K562 (cell line): Measurements from ENCODE around the gene SLC6A9. TPM values are rescaled to one million over a fixed set of nuclear protein-coding genes. Genes with fewer than 3 reads are reported as not detected.

Experiments
- ATAC-seq: fragments of 200-7000 bp; cut with Tn5 transposase; 3 replicates; pipeline ENCODE4 v1.9.1; 2020; ENCODE audit warnings: moderate library complexity
- BruUV-seq: library from RNA; stranded (reverse); fragments of 400-500 nt; replicated peaks from 2 replicates; lab custom pipeline; 2021; lab: Mats Ljungman, UMichigan
- CTCF ChIA-PET: fragments of 300-600 bp; formaldehyde crosslinking; extraction: SDS; loops from one replicate; lab custom pipeline; 2021; ENCODE audit warnings: low intra/inter-chr PET ratio; lab: Yijun Ruan, JAX
- POLR2A ChIA-PET: fragments of 300-600, 350-650 bp; sonication (Branson Sonifier 250); formaldehyde crosslinking; extraction: SDS; loops from one replicate; lab custom pipeline; 2021; ENCODE audit warnings: antibody characterized with exemption, inconsistent platforms; lab: Yijun Ruan, JAX
- DNase-seq, 4 experiments: peaks; one replicate each; pipeline versions ENCODE4 v3.0.0 to v3.0.0-alpha.2; 2011 to 2018; ENCODE audit warnings: low spot score in 3 of 4, mixed read lengths in 3 of 4; ENCODE audit errors: extremely low read depth in 1 of 4
- FAIRE-seq: peaks from 2 replicates; lab custom pipeline; 2011; peaks lifted over from hg19 to GRCh38; lab: Jason Lieb, UNC
- H2AFZ ChIP-seq: 2 replicates; pipeline ENCODE4 v1.6.0; 2011; ENCODE audit warnings: low read depth, low read length, control low read depth, inconsistent platforms
- H3K27ac ChIP-seq: fragments of 200-600 bp; 3 replicates; pipeline ENCODE4 v1.8.0; 2011; ENCODE audit warnings: low read depth, mild to moderate bottlenecking, control low read depth, inconsistent platforms, low read length, moderate library complexity, mixed read lengths; ENCODE audit errors: extremely low read depth
- H3K27me3 ChIP-seq, 2 experiments: fragments of 300-600 bp in 1 of 2; 2 replicates in 1 of 2; 3 replicates in 1 of 2; pipeline versions ENCODE4 v1.6.0 to v1.8.0; 2011; ENCODE audit warnings: inconsistent platforms in 2 of 2, low read length in 2 of 2, mild to moderate bottlenecking in 1 of 2, mixed read lengths in 1 of 2, moderate library complexity in 1 of 2; ENCODE audit not compliant: control insufficient read depth in 2 of 2, insufficient read depth in 2 of 2
- H3K36me3 ChIP-seq: fragments of 300-600 bp; 3 replicates; pipeline ENCODE4 v1.8.0; 2011; ENCODE audit warnings: mild to moderate bottlenecking, low read length, inconsistent platforms; ENCODE audit not compliant: control insufficient read depth, insufficient read depth
- H3K4me1 ChIP-seq, 2 experiments: fragments of 200-600 bp in 1 of 2; replicated peaks in 1 of 2; 2 replicates in 1 of 2; 3 replicates in 1 of 2; pipeline versions ENCODE4 v1.5.1 to v1.8.0; 2011; ENCODE audit warnings: inconsistent platforms in 2 of 2, low read length in 2 of 2, mild to moderate bottlenecking in 1 of 2, mixed read lengths in 1 of 2, moderate library complexity in 1 of 2; ENCODE audit not compliant: control insufficient read depth in 2 of 2, insufficient read depth in 2 of 2
- H3K4me2 ChIP-seq: 2 replicates; pipeline ENCODE4 v1.6.1; 2011; ENCODE audit warnings: low read length, control low read depth, inconsistent platforms, mixed read lengths; ENCODE audit not compliant: insufficient read depth
- H3K4me3 ChIP-seq: fragments of 200-600 bp; sonication (generic), shearing (Covaris generic); 2 replicates; pipeline ENCODE4 v1.5.1; 2016; ENCODE audit warnings: control low read depth, inconsistent platforms
- H3K79me2 ChIP-seq: fragments of 200-600 bp; 3 replicates; pipeline ENCODE4 v1.8.0; 2011; ENCODE audit warnings: low read length, inconsistent platforms; ENCODE audit not compliant: control insufficient read depth, insufficient read depth
- H3K9ac ChIP-seq, 2 experiments: 2 replicates each; pipeline versions ENCODE4 v1.6.0 to v1.6.1; 2011; ENCODE audit warnings: low read depth in 2 of 2, low read length in 2 of 2, control low read depth in 1 of 2, inconsistent platforms in 1 of 2, mild to moderate bottlenecking in 1 of 2, mixed read lengths in 1 of 2; ENCODE audit not compliant: insufficient read depth in 1 of 2
- H3K9me1 ChIP-seq: one replicate; pipeline ENCODE4 v1.6.0; 2011; ENCODE audit warnings: inconsistent platforms, mild to moderate bottlenecking, low read length, moderate library complexity; ENCODE audit not compliant: control insufficient read depth, insufficient read depth
- H3K9me3 ChIP-seq: replicated peaks from 2 replicates; pipeline ENCODE4 v1.5.1; 2011; ENCODE audit warnings: low read depth, low read length, inconsistent platforms; ENCODE audit not compliant: control insufficient read depth, insufficient read depth
- H4K20me1 ChIP-seq: replicated peaks from 2 replicates; pipeline ENCODE4 v1.6.1; 2011; ENCODE audit warnings: low read length, inconsistent platforms, mixed read lengths; ENCODE audit not compliant: control insufficient read depth, insufficient read depth
- ETV1 ChIP-seq: fragments of 450-650 bp; conservative IDR thresholded peaks from 2 replicates; pipeline ENCODE4 v1.6.1; 2016; ENCODE audit warnings: missing genetic modification characterization, control low read depth, low read depth, missing compliant biosample characterization
- GTF2E2 ChIP-seq: fragments of 200-800 bp; sonication (Bioruptor generic); IDR thresholded peaks from 2 replicates; pipeline ENCODE4 v1.6.1; 2016; ENCODE audit warnings: missing genetic modification characterization, missing compliant biosample characterization
- KDM5B ChIP-seq: fragments of 200-600 bp; sonication (generic); IDR thresholded peaks from 2 replicates; pipeline ENCODE4 v1.6.1; 2012; ENCODE audit warnings: low read depth, mild to moderate bottlenecking, moderate library complexity, low read length, control low read depth, inconsistent platforms; ENCODE audit not compliant: insufficient replicate concordance
- MTA3 ChIP-seq: fragments of 450-650 bp; formaldehyde crosslinking; IDR thresholded peaks from 2 replicates; pipeline ENCODE4 v1.6.1; 2017; ENCODE audit warnings: mild to moderate bottlenecking, borderline replicate concordance
- ZNF197 ChIP-seq: fragments of 200-800 bp; sonication (Bioruptor generic); IDR thresholded peaks from 2 replicates; pipeline ENCODE4 v1.6.1; 2016; ENCODE audit warnings: low read depth, missing genetic modification characterization, missing compliant biosample characterization
- WGBS: fragments of 100-300 bp; shearing (Covaris generic); methylation state at CpG from one replicate; pipeline ENCODE4 v1.1.6; 2016; ENCODE audit warnings: low coverage, mixed read lengths; ENCODE audit not compliant: insufficient coverage; ENCODE audit errors: missing lambda C conversion rate; 5-methylcytosine and 5-hydroxymethylcytosine counted together
- in situ Hi-C: fragments of 300-500 bp; cut with MboI; formaldehyde crosslinking; loops from 4 replicates; pipeline ENCODE4 v1.15.0; 2018; ENCODE audit warnings: inconsistent platforms, mixed read lengths
- intact Hi-C: fragments of 100-400 bp; cut with micrococcal nuclease; formaldehyde crosslinking; loops from 2 replicates; pipeline ENCODE4 v1.14.2; 2022
- polyA plus RNA-seq, 8 experiments: library from polyadenylated mRNA; depleted of rRNA in 4 of 8; stranded (reverse) in 5 of 8; unstranded in 3 of 8; fragments of >200 nt; fragmentation: Nextera tagmentation in 2 of 8; fragmentation: Illumina TruSeq in 1 of 8; extraction: Ambion mirVana in 2 of 8; extraction: Trizol in 1 of 8; gene quantifications; 2 replicates each; pipeline versions ENCODE4 v1.2.1 to v1.2.3, GENCODE V29; 2011 to 2014; ENCODE audit warnings: inconsistent platforms in 1 of 8, missing spikeins in 1 of 8
- total RNA-seq, 7 experiments: library from RNA; depleted of rRNA in 6 of 7; stranded (reverse); fragments of >200 nt in 6 of 7; fragmentation: Illumina TruSeq in 2 of 7; extraction: Trizol in 2 of 7; gene quantifications; 2 replicates each; pipeline versions ENCODE4 v1.2.1 to v1.2.3, GENCODE V29; 2011 to 2021; ENCODE audit warnings: low replicate concordance in 1 of 7
- TF ChIP-seq, protein P1 (sequence below): fragments of 450-650 bp; IDR thresholded peaks from 2 replicates; pipeline ENCODE4 v1.6.1; 2017; ENCODE audit warnings: antibody characterized with exemption, mild to moderate bottlenecking
- TF ChIP-seq, protein P2 (sequence below), 2 experiments: fragments of 450-650 bp in 1 of 2; IDR thresholded peaks; 2 replicates each; pipeline ENCODE4 v1.6.1; 2011 to 2017; ENCODE audit warnings: low read depth in 2 of 2, antibody characterized with exemption in 1 of 2, borderline replicate concordance in 1 of 2, low read length in 1 of 2, mild to moderate bottlenecking in 1 of 2, mixed read lengths in 1 of 2; ENCODE audit not compliant: control insufficient read depth in 1 of 2
- TF ChIP-seq, protein P3 (sequence below): sonication (generic); formaldehyde crosslinking; IDR thresholded peaks from 2 replicates; pipeline ENCODE4 v1.8.0; 2022; ENCODE audit warnings: mild to moderate bottlenecking, missing genetic modification reagents, borderline replicate concordance

The SLC6A9 gene
- total and polyA plus RNA-seq, 9 of the 15 experiments (the other 6 are each of a cell fraction or from before 2014, with no cell fraction given) = 0.17 to 18.7 (median 2.9) TPM

DNA sequence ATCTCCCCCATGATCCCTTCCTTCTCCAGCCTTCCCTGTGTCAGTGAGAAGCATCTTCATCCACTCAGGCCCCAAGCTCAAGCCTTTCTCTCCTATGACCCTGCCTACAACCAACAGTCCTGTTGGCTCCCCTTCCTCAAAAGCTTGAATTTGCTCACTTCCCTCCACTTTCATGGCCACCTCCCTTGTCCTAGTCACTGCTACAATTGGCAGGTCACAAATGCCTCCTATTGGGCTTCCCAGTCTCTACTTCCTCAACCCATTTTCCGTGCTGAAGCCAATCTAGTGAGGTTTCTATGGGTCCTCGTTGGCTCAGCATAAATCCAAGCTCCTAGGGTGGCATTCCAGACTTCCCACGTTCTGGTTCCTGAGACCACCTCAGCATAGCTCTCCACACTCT, 40.2 kb upstream of the SLC6A9 start:
- Histone ChIP-seq H4K20me1 (no peaks in the 10 kb centered on the region; the same call in 1 of the 2 replicates), H3K79me2 (no peaks in the 10 kb centered on the region), H3K9me3 (no peaks in the 10 kb centered on the region), H3K36me3 (no peaks in the 10 kb centered on the region), H3K9ac (no peak overlapping the region), H3K27me3 (peaks cover 16 to 20% of the 10 kb centered on the region in 2 experiments; a peak in 4 of 5 replicates), H3K4me2 (no peak overlapping the region), H3K4me1 (peaks cover 4 to 11% of the 10 kb centered on the region in 2 experiments; a peak in 3 of 5 replicates), H3K27ac (no peak overlapping the region), H3K4me3 (no peak overlapping the region), H3K9me1 (no peaks in the 10 kb centered on the region), H2AFZ (no peak overlapping the region)
- in situ Hi-C loops (no loop called here), intact Hi-C loops (no loop called here)
- no peak for ATAC-seq
- CTCF ChIA-PET = no interaction called here
- POLR2A ChIA-PET = interaction anchor here (0.6 to 1.3 kb wide), 9 partner anchors 10 to 219 kb away, joined by 3 to 5 read pairs (median 3); no protein-coding TSS in a partner anchor
- FAIRE-seq = no peak
- no TSS peak for BruUV-seq
- 0% methylated on average over 3 of the region's 3 CpGs for WGBS
- DNase-seq = no peak
- TF ChIP-seq, protein P1, sequence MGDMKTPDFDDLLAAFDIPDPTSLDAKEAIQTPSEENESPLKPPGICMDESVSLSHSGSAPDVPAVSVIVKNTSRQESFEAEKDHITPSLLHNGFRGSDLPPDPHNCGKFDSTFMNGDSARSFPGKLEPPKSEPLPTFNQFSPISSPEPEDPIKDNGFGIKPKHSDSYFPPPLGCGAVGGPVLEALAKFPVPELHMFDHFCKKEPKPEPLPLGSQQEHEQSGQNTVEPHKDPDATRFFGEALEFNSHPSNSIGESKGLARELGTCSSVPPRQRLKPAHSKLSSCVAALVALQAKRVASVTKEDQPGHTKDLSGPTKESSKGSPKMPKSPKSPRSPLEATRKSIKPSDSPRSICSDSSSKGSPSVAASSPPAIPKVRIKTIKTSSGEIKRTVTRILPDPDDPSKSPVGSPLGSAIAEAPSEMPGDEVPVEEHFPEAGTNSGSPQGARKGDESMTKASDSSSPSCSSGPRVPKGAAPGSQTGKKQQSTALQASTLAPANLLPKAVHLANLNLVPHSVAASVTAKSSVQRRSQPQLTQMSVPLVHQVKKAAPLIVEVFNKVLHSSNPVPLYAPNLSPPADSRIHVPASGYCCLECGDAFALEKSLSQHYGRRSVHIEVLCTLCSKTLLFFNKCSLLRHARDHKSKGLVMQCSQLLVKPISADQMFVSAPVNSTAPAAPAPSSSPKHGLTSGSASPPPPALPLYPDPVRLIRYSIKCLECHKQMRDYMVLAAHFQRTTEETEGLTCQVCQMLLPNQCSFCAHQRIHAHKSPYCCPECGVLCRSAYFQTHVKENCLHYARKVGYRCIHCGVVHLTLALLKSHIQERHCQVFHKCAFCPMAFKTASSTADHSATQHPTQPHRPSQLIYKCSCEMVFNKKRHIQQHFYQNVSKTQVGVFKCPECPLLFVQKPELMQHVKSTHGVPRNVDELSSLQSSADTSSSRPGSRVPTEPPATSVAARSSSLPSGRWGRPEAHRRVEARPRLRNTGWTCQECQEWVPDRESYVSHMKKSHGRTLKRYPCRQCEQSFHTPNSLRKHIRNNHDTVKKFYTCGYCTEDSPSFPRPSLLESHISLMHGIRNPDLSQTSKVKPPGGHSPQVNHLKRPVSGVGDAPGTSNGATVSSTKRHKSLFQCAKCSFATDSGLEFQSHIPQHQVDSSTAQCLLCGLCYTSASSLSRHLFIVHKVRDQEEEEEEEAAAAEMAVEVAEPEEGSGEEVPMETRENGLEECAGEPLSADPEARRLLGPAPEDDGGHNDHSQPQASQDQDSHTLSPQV = no peak
- TF ChIP-seq ETV1 (tag) (no peak), GTF2E2 (no peak), MTA3 (no peak), ZNF197 (CRISPR knock-in tag) (no peak), KDM5B (no peak)
- TF ChIP-seq, protein P2, sequence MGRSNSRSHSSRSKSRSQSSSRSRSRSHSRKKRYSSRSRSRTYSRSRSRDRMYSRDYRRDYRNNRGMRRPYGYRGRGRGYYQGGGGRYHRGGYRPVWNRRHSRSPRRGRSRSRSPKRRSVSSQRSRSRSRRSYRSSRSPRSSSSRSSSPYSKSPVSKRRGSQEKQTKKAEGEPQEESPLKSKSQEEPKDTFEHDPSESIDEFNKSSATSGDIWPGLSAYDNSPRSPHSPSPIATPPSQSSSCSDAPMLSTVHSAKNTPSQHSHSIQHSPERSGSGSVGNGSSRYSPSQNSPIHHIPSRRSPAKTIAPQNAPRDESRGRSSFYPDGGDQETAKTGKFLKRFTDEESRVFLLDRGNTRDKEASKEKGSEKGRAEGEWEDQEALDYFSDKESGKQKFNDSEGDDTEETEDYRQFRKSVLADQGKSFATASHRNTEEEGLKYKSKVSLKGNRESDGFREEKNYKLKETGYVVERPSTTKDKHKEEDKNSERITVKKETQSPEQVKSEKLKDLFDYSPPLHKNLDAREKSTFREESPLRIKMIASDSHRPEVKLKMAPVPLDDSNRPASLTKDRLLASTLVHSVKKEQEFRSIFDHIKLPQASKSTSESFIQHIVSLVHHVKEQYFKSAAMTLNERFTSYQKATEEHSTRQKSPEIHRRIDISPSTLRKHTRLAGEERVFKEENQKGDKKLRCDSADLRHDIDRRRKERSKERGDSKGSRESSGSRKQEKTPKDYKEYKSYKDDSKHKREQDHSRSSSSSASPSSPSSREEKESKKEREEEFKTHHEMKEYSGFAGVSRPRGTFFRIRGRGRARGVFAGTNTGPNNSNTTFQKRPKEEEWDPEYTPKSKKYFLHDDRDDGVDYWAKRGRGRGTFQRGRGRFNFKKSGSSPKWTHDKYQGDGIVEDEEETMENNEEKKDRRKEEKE (IDR thresholded peaks at IDR 0.05; ENCODE audit: borderline replicate concordance in 1 of 2, control insufficient read depth in 1 of 2, low read depth in 2 of 2, low read length in 1 of 2) = no peak
- TF ChIP-seq, protein P3, sequence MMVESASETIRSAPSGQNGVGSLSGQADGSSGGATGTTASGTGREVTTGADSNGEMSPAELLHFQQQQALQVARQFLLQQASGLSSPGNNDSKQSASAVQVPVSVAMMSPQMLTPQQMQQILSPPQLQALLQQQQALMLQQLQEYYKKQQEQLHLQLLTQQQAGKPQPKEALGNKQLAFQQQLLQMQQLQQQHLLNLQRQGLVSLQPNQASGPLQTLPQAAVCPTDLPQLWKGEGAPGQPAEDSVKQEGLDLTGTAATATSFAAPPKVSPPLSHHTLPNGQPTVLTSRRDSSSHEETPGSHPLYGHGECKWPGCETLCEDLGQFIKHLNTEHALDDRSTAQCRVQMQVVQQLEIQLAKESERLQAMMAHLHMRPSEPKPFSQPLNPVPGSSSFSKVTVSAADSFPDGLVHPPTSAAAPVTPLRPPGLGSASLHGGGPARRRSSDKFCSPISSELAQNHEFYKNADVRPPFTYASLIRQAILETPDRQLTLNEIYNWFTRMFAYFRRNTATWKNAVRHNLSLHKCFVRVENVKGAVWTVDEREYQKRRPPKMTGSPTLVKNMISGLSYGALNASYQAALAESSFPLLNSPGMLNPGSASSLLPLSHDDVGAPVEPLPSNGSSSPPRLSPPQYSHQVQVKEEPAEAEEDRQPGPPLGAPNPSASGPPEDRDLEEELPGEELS = no peak
